Astrocyte (in vitro differentiated cells and primary cell): ENCODE data around the gene HYAL4. TPM values are rescaled to one million over a fixed set of nuclear protein-coding genes. Genes with fewer than 3 reads are reported as not detected.

ENCODE experiments used
- DNase-seq: peaks from one replicate; pipeline ENCODE4 v3.0.0-alpha.2; 2010; ENCODE audit warnings: low read depth
- FAIRE-seq: peaks from 2 replicates; lab custom pipeline; 2011; peaks lifted over from hg19 to GRCh38; lab: Jason Lieb, UNC
- H2AFZ ChIP-seq: 2 replicates; pipeline ENCODE4 v1.6.0; 2012; ENCODE audit warnings: low read depth, low read length, inconsistent platforms
- H3K27ac ChIP-seq: 2 replicates; pipeline ENCODE4 v1.5.1; 2011; ENCODE audit warnings: low read depth, low read length, inconsistent platforms
- H3K27me3 ChIP-seq: 2 replicates; pipeline ENCODE4 v1.6.0; 2011; ENCODE audit warnings: low read length, inconsistent platforms; ENCODE audit not compliant: insufficient read depth
- H3K36me3 ChIP-seq: 2 replicates; pipeline ENCODE4 v1.5.1; 2011; ENCODE audit warnings: low read length, inconsistent platforms; ENCODE audit not compliant: insufficient read depth
- H3K4me1 ChIP-seq: 2 replicates; pipeline ENCODE4 v1.5.1; 2011; ENCODE audit warnings: low read length, inconsistent platforms; ENCODE audit not compliant: insufficient read depth
- H3K4me2 ChIP-seq: 2 replicates; pipeline ENCODE4 v1.6.0; 2012; ENCODE audit warnings: low read length, inconsistent platforms
- H3K4me3 ChIP-seq: 2 replicates; pipeline ENCODE4 v1.5.1; 2011; ENCODE audit warnings: low read depth, mild to moderate bottlenecking, low read length, inconsistent platforms; ENCODE audit not compliant: insufficient read depth
- H3K79me2 ChIP-seq: 2 replicates; pipeline ENCODE4 v1.6.0; 2012; ENCODE audit warnings: mild to moderate bottlenecking, low read length, inconsistent platforms; ENCODE audit not compliant: insufficient read depth
- H3K9ac ChIP-seq: 2 replicates; pipeline ENCODE4 v1.6.0; 2012; ENCODE audit warnings: mild to moderate bottlenecking, low read length, inconsistent platforms
- H3K9me3 ChIP-seq: 2 replicates; pipeline ENCODE4 v1.5.1; 2012; ENCODE audit warnings: low read depth, mild to moderate bottlenecking, low read length, inconsistent platforms; ENCODE audit not compliant: insufficient read depth
- H4K20me1 ChIP-seq: 2 replicates; pipeline ENCODE4 v1.6.0; 2012; ENCODE audit warnings: low read length, inconsistent platforms; ENCODE audit not compliant: insufficient read depth
- H3K27ac Mint-ChIP-seq: one replicate; pipeline ENCODE4 v1.8.0; 2021; ENCODE audit warnings: mild to moderate bottlenecking, mixed read lengths; ENCODE audit not compliant: unreplicated experiment
- H3K27me3 Mint-ChIP-seq: one replicate; pipeline ENCODE4 v1.8.0; 2021; ENCODE audit warnings: low read depth, mixed read lengths; ENCODE audit not compliant: unreplicated experiment
- H3K36me3 Mint-ChIP-seq: one replicate; pipeline ENCODE4 v1.8.0; 2021; ENCODE audit warnings: low read depth, mixed read lengths; ENCODE audit not compliant: unreplicated experiment
- H3K4me1 Mint-ChIP-seq: one replicate; pipeline ENCODE4 v1.8.0; 2021; ENCODE audit warnings: low read depth, mixed read lengths; ENCODE audit not compliant: unreplicated experiment
- H3K4me3 Mint-ChIP-seq: one replicate; pipeline ENCODE4 v1.8.0; 2021; ENCODE audit warnings: mild to moderate bottlenecking, moderate library complexity, mixed read lengths; ENCODE audit not compliant: unreplicated experiment
- H3K9me3 Mint-ChIP-seq: one replicate; pipeline ENCODE4 v1.8.0; 2021; ENCODE audit warnings: mild to moderate bottlenecking, mixed read lengths; ENCODE audit not compliant: unreplicated experiment
- EZH2 ChIP-seq: IDR thresholded peaks from 2 replicates; pipeline ENCODE4 v1.6.1; 2012; ENCODE audit warnings: mild to moderate bottlenecking, low read length, inconsistent platforms; ENCODE audit not compliant: insufficient read depth
- total RNA-seq: library from RNA; stranded (reverse); gene quantifications from 2 replicates; pipeline ENCODE4 v1.2.1, GENCODE V29; 2021
- TF ChIP-seq, protein P1 (sequence below): IDR thresholded peaks from 2 replicates; pipeline ENCODE4 v1.5.1; 2011; ENCODE audit warnings: low read depth, mild to moderate bottlenecking, inconsistent platforms, low read length, moderate library complexity; ENCODE audit not compliant: insufficient read depth

The HYAL4 gene
- total RNA-seq, 1 donor from 2014 or later: not detected

DNA sequence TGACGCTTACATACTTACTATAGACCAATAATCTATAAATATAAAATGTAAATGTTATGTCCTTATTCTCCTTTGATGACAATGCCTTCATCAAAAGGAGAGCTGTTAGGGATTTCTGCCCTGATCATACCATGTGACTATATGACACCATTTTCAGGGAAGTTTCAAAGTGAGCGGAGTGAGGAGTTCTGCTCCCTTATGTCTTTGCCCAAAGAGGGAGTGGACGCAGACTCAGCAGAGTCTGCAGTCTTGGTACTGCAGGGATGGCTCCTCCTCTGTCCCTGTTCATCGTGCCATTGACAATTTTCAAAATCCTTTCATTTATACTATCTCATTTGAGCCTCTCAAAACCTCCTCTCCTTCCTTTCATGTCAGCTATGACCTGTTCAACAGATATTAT, 27.9 kb downstream of the HYAL4 start:
- no peak for TF ChIP-seq EZH2
- TF ChIP-seq, protein P1, sequence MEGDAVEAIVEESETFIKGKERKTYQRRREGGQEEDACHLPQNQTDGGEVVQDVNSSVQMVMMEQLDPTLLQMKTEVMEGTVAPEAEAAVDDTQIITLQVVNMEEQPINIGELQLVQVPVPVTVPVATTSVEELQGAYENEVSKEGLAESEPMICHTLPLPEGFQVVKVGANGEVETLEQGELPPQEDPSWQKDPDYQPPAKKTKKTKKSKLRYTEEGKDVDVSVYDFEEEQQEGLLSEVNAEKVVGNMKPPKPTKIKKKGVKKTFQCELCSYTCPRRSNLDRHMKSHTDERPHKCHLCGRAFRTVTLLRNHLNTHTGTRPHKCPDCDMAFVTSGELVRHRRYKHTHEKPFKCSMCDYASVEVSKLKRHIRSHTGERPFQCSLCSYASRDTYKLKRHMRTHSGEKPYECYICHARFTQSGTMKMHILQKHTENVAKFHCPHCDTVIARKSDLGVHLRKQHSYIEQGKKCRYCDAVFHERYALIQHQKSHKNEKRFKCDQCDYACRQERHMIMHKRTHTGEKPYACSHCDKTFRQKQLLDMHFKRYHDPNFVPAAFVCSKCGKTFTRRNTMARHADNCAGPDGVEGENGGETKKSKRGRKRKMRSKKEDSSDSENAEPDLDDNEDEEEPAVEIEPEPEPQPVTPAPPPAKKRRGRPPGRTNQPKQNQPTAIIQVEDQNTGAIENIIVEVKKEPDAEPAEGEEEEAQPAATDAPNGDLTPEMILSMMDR: no peak
- Mint-ChIP-seq H3K4me3 (no peak overlapping the region), H3K36me3 (no peaks in the 10 kb centered on the region), H3K27ac (no peak overlapping the region), H3K4me1 (no peaks in the 10 kb centered on the region), H3K27me3 (no peaks in the 10 kb centered on the region), H3K9me3 (no peaks in the 10 kb centered on the region)
- no peaks in the 10 kb centered on the region for H3K79me2 ChIP-seq
- no peak overlapping the region for H3K27ac ChIP-seq
- DNase-seq: no peak
- no peak overlapping the region for H3K4me2 ChIP-seq
- no peak overlapping the region for H3K9ac ChIP-seq
- FAIRE-seq: no peak
- H4K20me1 ChIP-seq: no peaks in the 10 kb centered on the region
- no peaks in the 10 kb centered on the region for H3K4me1 ChIP-seq
- no peaks in the 10 kb centered on the region for H3K9me3 ChIP-seq
- no peaks in the 10 kb centered on the region for H3K27me3 ChIP-seq
- H3K4me3 ChIP-seq: no peak overlapping the region
- no peaks in the 10 kb centered on the region for H3K36me3 ChIP-seq
- H2AFZ ChIP-seq: no peak overlapping the region

DNA sequence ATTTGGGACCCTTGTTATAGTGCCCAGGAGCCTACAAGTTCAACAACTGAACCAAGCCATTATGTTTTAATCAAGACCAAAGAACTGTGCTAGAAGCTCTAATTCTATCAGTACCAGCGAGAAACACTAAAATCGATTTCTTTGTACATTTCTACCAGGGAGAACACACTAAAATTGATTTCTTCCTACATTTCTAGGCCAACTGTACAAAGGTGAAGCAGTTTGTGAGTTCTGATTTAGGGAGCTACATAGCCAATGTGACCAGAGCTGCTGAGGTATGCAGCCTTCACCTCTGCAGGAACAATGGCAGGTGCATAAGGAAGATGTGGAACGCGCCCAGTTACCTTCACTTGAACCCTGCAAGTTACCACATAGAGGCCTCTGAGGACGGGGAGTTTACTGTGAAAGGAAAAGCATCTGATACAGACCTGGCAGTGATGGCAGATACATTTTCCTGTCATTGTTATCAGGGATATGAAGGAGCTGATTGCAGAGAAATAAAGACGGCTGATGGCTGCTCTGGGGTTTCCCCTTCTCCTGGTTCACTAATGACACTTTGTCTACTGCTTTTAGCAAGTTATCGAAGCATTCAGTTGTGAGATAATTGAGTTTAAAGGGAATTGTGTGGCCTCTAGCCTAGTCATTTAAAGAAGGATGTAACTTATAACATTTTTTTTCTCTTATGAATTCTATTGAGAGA, 31.7 kb downstream of the HYAL4 start:
- H3K4me3 ChIP-seq: no peak overlapping the region
- FAIRE-seq: no peak

More for the DNA sequence above, 31.7 kb downstream of the HYAL4 start:
- H3K4me1 ChIP-seq: no peaks in the 10 kb centered on the region
- no peak overlapping the region for H3K27ac Mint-ChIP-seq
- TF ChIP-seq EZH2: no peak
- TF ChIP-seq, protein P1: no peak
- no peaks in the 10 kb centered on the region for H3K9me3 Mint-ChIP-seq
- no peaks in the 10 kb centered on the region for H4K20me1 ChIP-seq
- H3K27me3 ChIP-seq: no peaks in the 10 kb centered on the region
- no peaks in the 10 kb centered on the region for H3K79me2 ChIP-seq
- H3K36me3 Mint-ChIP-seq: no peaks in the 10 kb centered on the region
- no peak overlapping the region for H2AFZ ChIP-seq
- no peak for DNase-seq
- no peak overlapping the region for H3K4me2 ChIP-seq
- H3K27me3 Mint-ChIP-seq: no peaks in the 10 kb centered on the region
- H3K4me1 Mint-ChIP-seq: no peaks in the 10 kb centered on the region
- no peaks in the 10 kb centered on the region for H3K9me3 ChIP-seq
- no peak overlapping the region for H3K4me3 Mint-ChIP-seq
- no peaks in the 10 kb centered on the region for H3K36me3 ChIP-seq
- H3K9ac ChIP-seq: no peak overlapping the region
- H3K27ac ChIP-seq: no peak overlapping the region
